Frontal cortex (tissue), 4 donors: ENCODE results near the gene CRTAC1. TPM values are rescaled to one million over a fixed set of nuclear protein-coding genes. Genes with fewer than 3 reads are reported as not detected.

ENCODE experiments used
- DNase-seq, 2 donors: peaks; one replicate each; pipeline ENCODE4 v3.0.0; 2012; ENCODE audit warnings: low spot score in 2 of 2
- FAIRE-seq: peaks from 2 replicates; lab custom pipeline; 2012; peaks lifted over from hg19 to GRCh38; lab: Jason Lieb, UNC
- total RNA-seq: library from RNA; depleted of rRNA; stranded (reverse); fragments of >200 nt; gene quantifications from one replicate; pipeline ENCODE4 v1.2.3, GENCODE V29; 2014
- donor health status: control.
- donor health status: control.
- donor health status: control.

CRTAC1 gene
- 7.3 TPM for total RNA-seq

- DNase-seq (peak; percentile 94 to 96), FAIRE-seq (no peak)
These were observed at the start of gene CRTAC1 for GRCh38 chr10:98030093-98030821. Gene CRTAC1, minus strand, starts transcription at chr10:98030621. Its CDS starts 149 bp downstream, at chr10:98030472.

GRCh38 chr10:98078774-98079173 is 48.4 kb upstream of the CRTAC1 start:
- FAIRE-seq (no peak), DNase-seq (no peak)

- FAIRE-seq (no peak), DNase-seq (no peak)
These were observed 46.8 kb upstream of the CRTAC1 start for GRCh38 chr10:98077223-98077622.

GRCh38 chr10:98076086-98076485 is 45.7 kb upstream of the CRTAC1 start:
- no peak for FAIRE-seq
- no peak for DNase-seq

GRCh38 chr10:98074315-98074911 is 44.0 kb upstream of the CRTAC1 start:
- FAIRE-seq (no peak), DNase-seq (no peak)

GRCh38 chr10:98067165-98067564 is 36.7 kb upstream of the CRTAC1 start:
- DNase-seq (no peak), FAIRE-seq (no peak)

- no peak for FAIRE-seq
- DNase-seq, result no peak
These were observed 33.3 kb upstream of the CRTAC1 start for GRCh38 chr10:98063740-98064027.

- no peak for DNase-seq
- FAIRE-seq, result no peak
These were observed 32.0 kb upstream of the CRTAC1 start for GRCh38 chr10:98062424-98062823.

- DNase-seq, result no peak
- FAIRE-seq, result no peak
These were observed 29.7 kb upstream of the CRTAC1 start for GRCh38 chr10:98060079-98060478.

- DNase-seq (no peak), FAIRE-seq (no peak)
These were observed 27.9 kb upstream of the CRTAC1 start for GRCh38 chr10:98058295-98058694.

- DNase-seq (no peak), FAIRE-seq (no peak)
These were observed 25.6 kb upstream of the CRTAC1 start for GRCh38 chr10:98055841-98056516.

- no peak for FAIRE-seq
- DNase-seq, result peak in 1 of 2 donors; percentile 43
These were observed 16.8 kb upstream of the CRTAC1 start for GRCh38 chr10:98047009-98047741.

- DNase-seq (peak in 1 of 2 donors; percentile 62), FAIRE-seq (no peak)
These were observed 15.5 kb upstream of the CRTAC1 start for GRCh38 chr10:98045785-98046389.

GRCh38 chr10:98041352-98042043 is 11.1 kb upstream of the CRTAC1 start:
- DNase-seq (peak; percentile 47 to 52), FAIRE-seq (no peak)

- no peak for DNase-seq
These were observed 9.4 kb upstream of the CRTAC1 start for GRCh38 chr10:98039690-98040381.

GRCh38 chr10:98038288-98038687 is 7.9 kb upstream of the CRTAC1 start:
- no peak for DNase-seq
- FAIRE-seq, result no peak

More at GRCh38 chr10:98039690-98040381, 9.4 kb upstream of the CRTAC1 start:
- no peak for FAIRE-seq

GRCh38 chr10:98035599-98035998 is 5.2 kb upstream of the CRTAC1 start:
- FAIRE-seq, result no peak
- no peak for DNase-seq

GRCh38 chr10:98033515-98033914 is 3.1 kb upstream of the CRTAC1 start:
- FAIRE-seq (no peak), DNase-seq (no peak)

GRCh38 chr10:98031440-98031839 is 1.0 kb upstream of the CRTAC1 start:
- FAIRE-seq (no peak), DNase-seq (no peak)
